HG02840 (cell line): ENCODE data around the gene AIG1.
"Not testable (repeated sequence)": the region's sequence is repeated elsewhere in the genome, so short reads cannot be mapped to it uniquely, and the experiment has no call there.

Experiments used
- ATAC-seq: cut with Tn5 transposase; IDR thresholded peaks from one replicate; pipeline ENCODE4 v1.9.1; 2021; ENCODE audit warnings: mild to moderate bottlenecking, moderate library complexity, moderate number of reproducible peaks; ENCODE audit not compliant: unreplicated experiment, low FRiP score

Gene AIG1

DNA sequence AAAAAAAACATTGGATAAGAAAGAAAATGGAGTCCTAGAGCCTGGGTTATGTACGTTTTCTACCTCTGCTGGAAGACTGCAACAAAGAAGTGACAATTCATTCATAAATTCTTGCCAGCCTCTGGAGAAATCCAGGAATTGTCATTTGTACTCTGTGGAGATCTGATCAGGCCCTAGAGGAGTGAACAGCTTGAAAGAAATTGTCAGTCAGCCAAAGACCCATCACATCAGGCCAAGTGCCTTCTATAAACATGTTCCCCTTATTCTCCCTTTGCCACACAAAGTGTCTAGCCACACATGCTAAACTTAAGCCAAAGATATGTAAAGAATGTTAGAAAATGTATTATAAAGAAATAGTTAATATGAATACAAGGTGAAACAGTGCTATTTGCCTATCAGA is 237.4 kb downstream of the AIG1 start:
- no peak for ATAC-seq

DNA sequence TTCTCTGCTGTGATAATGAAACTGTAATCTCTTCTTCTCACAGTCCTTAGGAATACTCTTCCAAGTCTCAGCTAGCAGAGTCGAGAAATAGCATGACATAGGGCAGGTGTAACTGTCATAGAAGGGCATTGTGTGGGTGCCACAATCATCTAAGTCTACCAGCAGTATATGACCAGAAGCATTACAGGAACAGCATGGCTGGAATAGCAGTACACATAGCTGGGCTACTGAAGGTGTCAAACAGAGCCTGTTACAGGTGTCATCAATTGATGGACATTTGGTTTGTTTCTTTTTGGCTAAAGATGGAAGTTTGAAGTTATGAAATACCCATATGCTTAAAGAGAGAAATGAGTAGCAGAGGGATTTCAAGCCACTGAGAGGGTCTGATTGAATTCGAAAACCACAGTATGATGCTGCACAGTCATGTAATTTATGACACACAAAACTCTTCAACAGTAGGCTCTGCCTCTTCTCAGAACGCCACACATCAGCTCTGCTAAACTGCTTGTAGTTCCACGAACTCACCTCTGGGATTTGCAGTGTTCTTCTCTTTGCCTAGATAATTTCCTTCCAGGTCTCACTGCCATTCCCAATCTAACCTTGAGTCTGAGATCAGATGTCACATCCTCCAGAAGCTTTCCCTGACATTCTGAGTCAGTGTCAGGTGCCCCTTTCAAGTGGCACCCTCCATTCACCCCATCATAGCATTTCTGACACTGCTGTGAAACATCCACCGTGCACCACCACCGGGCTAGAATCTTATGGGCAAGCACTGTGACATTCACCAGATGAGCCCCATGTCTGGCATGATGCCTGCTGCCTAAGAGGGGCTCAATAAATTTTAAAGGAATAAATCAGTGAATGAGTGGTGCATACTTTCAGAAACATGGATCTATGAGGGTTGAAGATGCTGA is 238.8 kb downstream of the AIG1 start:
- ATAC-seq: no peak

DNA sequence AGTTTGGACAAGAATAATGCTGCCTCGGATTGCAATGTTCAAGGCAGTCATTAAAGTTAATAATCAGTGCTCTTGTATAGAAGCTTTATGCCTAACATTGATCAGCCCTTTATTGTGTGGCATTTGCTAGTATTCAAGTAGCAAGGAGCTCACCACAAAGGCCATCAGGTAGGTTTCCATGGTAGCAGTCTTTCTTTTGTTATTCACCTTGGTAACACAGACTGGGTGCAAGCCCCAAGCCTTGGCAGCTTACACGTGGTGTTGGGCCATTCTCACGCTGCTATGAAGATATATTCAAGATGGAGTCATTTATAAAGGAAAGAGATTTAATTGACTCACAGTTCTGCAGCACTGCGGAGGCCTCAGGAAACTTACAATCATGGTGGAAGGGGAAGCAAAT is 240.5 kb downstream of the AIG1 start:
- ATAC-seq: no peak

DNA sequence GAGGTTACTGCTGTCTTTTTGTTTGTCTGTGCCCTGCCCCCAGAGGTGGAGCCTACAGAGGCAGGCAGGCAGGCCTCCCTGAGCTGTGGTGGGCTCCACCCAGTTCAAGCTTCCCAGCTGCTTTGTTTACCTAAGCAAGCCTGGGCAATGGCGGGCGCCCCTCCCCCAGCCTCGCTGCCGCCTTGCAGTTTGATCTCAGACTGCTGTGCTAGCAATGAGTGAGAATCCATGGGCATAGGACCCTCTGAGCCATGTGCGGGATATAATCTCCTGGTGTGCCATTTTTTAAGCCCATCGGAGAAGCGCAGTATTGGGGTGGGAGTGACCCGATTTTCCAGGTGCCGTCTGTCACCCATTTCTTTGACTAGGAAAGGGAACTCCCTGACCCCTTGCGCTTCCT is 247.1 kb downstream of the AIG1 start:
- ATAC-seq: not testable (repeated sequence)

DNA sequence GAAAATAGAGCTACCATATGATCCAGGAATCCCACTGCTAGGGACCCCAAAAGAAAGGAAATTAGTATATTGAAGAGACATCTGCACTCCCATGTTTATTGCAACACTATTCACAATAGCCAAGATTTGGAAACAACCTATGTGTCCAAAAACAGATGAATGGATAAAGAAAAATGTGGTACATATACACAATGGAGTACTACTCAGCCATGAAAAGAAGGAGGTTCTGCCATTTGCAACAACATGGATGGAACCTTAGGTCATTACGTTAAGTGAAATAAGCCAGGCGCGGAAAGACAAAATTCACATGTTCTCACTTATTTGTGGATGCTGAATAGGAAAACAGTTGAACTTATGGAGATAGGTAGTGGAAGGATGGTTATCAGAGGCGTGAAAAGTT is 252.5 kb downstream of the AIG1 start:
- ATAC-seq: no peak

DNA sequence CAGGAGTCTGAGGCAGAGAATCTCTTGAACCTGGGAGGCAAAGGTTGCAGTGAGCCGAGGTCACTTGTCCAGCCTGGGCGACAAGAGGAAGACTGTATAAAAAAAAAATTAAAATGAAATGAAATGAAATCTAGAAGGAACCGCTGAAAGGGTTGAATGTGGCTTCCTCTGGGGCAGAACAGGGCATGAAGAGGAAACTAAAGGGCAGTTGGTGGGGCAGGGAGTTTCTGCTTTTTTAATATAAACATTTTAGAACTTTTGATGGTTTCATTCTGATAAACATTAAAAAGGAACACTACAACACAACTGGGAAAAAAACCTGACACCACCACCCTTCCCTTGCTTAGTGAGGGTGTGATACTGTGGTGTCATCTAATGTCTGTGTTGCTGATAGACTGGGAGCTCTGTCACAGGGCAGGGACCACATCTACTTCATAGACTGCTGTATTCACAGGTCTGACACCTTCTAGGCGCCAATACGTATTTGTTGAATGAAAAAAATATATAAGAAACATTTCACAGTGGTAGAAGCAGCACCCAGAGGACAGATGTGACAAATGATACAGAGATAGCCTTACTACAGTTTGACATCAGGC is 260.9 kb downstream of the AIG1 start:
- no peak for ATAC-seq

DNA sequence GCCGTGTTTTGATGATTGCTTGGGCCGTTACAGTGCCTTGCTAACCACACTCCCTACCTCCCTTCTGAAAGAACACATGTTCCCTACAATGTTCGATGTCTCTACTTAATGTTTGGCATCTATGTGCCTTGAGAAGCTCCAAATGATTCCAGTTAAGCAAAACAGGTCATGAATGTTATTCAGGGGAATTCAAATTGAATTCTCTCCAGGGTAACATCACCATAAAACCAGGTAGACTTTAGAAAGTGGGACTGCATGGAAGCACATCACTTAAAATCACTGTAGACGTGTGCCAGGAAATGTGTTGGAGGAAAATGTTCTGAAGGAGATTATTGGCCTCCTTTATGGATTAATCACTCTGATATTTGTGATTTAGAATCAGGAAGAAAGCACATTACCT is 261.7 kb downstream of the AIG1 start:
- no peak for ATAC-seq

DNA sequence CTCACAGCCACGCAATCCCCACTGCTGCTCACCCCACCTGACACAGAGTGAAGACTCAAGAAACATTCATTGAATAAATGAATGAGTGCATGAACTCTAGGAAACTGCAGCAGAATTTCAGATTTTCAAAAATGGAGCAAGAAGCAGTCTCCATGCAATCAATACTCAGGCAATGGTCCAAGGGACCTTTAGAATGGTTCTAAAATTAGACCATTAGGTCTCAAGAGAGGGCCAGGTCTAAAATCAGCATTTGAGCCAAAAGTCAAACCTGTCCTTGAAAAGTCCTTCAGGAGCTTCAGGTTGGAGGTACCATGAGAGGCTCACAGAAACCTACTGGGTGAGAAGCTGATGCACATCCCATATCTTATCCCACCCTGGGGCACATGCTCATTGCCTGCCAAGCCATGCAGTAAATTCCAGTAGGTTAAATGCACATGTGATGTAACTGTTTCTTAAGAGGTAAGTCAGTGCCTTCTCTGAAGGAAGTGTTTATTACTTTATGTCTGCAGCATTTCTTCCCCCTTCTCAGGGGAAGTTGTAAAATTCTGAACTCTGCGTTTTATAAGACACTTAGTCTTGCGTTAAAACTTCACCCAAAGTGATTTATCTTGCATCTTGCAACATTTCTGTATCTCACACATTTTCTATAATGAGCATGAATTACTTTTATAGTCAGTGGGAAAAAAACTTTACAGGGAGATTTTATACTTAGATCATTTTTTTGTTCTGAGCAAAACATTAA is 263.2 kb downstream of the AIG1 start:
- no peak for ATAC-seq

DNA sequence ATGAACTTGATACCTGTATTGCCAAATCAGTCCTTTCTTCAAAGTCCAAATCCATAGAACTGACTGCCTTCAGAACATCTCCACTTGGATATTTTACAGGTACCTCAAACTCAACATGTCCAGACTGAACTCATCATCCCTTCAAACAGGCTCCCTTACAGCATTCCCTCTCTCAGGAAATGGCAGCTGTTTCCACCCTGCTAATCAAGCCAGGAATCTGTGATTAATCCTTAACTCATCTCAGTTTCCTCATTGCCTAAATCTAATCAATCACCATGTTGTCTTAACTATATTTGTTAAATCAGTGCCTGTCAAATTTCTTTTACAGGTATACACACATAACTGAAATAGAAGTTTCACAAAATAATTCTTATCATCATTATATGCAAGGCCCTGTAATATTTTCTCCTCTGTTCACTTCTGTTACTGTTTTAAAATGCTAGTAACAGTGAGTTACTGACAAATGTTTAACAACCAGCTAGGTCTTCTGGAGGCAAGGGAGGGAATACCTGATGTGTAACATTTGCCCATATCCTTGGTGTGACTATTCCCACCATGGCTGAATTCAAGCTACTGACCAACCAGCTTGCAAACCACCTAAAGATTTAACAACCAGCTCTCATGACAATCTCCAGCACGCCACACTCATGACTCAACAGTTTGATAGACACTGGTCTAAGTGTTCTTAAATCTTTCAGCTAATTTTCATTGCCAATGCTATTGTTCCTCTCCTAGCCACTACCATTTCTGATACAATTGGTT is 264.9 kb downstream of the AIG1 start:
- ATAC-seq: no peak

DNA sequence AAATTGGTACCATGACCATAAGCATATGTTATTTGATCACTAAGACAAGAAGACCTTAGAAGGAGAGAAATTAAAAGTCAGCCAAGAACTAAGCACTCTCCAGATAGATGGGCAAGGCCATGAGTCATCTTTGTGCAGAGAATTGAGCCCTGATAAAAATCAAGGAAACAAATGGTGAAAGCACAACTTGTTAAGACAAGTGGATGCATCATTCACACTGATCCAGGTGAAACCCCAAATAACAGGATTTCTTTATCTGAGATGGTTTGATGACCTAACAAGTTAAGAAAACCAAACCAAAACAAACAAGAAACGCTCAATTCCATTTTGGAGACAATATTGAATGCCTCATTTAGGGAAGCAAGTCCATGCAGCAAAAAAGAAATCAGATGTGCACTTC is 268.2 kb downstream of the AIG1 start:
- ATAC-seq: no peak

DNA sequence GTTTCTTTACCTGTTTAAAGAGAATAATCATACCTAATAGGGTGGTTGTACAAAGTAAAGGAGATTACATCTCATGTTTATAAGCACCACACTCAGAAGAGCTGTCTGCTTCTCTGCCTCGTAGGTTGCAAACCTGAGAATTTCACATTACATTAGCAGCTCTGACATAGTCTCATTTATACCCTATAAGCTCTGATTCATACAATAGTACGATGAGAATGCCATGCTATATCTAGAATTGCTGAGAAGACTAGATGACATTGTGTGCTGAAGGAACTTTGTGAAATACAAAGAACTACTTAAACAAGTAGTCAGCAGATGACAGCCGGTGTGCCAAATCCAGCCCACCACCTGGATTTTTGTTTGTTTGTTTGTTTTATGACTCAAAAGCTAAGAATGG is 268.6 kb downstream of the AIG1 start:
- ATAC-seq: no peak

DNA sequence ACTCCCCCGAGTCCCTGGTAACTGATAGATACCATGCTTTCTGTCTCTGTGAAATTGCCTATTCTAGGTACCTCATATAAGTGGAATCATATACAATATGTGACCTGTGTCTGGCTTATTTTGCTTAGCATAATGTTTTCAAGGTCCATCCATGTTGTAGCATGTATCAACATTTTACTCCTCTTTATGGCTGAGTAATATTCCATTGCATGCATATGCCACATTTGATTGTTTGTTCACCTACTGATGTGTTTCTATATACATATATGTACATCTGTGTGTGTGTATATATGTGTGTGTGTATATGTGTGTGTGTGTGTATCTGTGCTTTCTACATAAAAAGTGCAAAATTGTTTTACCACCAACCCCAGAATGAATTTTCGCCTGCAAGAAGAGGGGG is 270.7 kb downstream of the AIG1 start:
- no peak for ATAC-seq

DNA sequence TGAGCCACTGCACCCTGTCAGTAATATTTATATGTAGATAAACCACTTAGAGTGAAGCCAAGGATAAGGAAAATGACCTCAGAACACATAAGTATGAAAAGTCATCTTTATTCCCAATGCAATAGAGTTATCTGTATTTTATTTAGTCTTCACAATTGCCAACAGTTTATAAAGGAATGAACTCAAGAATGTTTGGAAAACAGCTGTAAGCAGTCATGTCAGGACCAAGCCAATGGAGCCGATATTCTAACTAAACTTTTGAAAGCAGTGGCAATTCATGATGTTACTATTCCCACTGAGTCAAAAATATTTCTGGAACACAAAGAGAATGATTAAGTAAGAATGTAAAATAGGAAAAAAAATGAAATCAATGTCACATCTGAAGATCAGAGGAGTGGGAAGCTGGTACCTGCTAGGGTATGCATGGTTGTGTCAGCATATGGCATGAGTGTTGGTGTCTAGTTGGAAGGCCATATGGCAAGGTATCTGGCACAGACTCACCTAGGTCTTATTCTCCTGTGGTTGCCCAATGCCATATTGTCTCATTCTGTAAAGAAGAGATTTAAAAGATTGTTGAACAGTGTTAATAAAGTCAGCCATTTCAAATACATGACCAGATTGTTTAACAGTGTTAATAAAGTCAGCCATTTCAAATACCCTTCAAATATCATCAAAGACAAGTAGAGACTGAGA is 271.6 kb downstream of the AIG1 start:
- no peak for ATAC-seq

DNA sequence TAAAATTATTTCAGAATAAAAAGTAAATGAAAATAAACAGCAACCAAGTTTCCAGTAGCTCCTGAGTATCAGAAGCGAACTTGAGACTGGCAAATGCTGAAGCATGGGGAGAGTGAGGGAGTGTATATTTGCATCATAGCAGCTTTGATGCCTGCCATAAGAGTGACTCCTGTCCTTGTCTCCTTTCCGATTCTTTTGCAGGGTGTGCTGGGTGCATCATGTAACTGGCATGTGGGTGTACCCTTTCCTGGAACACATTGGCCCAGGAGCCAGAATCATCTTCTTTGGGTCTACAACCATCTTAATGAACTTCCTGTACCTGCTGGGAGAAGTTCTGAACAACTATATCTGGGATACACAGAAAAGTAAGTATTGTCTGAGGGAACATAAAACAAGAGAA is 272.4 kb downstream of the AIG1 start:
- no peak for ATAC-seq

DNA sequence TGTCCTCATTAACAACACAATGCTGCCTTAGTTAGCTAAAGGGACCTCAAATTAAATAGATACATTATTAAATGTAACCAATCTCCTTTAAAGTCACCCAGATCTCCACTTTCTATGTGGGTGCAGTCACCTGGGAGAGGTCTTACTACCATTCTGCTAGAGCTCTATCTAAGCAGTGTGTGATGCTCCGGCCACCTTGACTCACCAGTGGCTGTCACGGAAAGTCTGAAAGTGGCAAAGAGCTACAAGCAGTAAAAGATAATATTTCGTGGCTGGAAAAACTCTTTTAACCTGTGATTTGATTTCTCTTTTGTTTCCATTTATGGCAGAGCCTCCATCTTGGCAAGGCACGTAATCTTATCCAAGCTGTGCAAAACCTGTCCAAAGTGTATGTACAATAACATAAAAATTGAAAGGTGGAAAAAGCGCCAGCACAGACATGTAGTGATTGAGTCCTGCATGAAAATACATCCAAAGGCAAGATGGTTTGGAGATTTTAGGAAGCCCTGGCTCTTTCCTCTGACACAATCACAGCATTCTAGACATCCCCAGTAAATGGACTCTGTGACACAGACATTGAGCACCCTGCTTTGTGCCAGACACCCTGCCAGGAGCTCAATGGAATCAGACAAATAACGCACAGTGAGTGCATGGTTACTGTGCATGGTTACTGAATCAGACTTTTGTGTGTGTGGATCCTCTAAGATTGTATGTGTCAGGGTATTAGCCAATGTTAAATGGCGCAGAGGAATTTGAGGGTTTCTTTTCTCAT is 273.2 kb downstream of the AIG1 start:
- ATAC-seq: no peak

DNA sequence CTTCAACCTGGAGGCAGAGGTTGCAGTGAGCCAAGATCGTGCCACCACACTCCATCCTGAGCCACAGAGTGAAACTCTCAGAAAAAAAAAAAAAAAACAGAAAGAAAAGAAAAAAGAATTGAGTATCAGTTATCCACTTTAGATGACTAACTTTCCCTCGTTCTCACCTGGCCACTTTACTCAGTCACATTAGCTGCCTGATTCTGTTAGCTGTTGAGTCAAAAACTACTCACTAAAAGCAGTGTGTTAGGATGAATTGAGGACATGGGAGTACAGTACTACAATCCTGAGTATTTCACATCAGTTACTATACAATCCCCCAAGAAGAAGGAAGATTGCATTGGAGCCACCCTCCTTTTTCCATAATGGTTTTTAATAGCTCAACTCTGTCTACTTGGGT is 275.2 kb downstream of the AIG1 start:
- ATAC-seq: no peak

DNA sequence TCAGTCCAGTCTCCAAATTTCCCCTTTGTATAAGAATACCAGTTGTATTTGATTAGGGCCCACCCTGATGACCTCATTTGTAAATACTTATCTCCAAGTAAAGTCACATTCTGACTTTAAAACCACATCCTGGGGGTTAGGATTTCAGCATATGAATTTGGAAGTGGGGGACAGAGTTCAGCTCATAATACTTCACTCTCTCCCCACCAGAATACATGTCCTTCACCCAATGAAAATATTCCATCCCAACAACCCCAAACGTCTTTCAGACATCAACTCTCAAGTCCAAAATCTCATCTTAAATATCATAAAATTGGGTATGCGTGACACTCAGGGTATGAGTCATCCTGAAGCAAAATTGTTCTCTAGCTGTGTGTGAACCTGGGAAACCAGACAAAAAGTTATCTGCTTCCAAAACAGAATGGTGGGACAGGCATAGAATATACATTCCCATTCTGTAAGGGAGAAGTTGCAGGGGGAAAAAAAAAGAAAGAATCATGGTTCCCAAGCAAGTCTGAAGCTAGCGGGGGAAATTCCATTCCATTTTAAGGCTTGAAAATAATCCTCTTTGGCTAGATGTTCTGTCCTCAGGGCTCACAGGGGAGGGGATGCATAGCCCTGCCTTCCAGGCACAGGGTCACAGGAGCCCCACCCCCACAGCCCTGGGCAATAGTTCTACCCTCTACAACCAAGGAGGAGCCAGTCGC is 275.9 kb downstream of the AIG1 start:
- no peak for ATAC-seq

DNA sequence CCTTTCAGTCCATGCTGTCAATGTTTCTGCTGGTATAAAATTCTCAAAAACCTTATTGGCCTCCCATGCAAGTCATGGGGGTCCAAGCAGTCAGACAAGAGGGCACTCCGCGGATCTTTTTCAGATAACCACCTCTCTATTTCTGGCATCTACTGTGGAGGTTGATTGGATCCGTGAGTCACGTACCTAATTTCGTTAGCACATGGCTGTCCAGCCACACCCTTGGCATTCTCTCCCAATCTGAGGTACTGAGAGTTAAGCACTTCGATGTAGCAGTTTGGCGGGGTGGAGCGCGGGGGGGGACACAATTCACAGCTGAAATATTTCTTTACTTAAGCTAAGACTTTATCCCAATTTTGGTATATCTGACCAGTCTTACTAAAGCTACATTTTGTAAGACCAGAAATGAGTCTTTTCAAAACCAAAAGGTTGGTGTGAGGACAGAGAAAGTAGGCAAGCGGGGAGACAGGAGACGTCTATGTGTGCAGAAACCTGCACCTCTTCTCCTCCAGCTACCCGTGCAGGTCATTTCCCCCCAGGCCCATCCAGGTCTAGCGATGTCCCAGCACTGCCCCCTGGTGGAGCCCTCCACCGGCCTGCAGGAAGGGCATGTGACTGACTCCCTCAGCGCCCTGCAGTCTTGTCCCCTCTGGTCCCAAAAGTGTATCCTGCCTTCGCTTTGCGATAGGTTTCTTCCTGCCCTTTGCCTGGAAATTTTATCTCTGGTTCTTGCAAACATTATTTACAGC is 276.7 kb downstream of the AIG1 start:
- ATAC-seq: no peak
